T-helper 22 cell (primary cell): ENCODE data around the gene EFHD1.
"Not testable (repeated sequence)": the region's sequence is repeated elsewhere in the genome, so short reads cannot be mapped to it uniquely, and the experiment has no call there.

Experiments used
- DNase-seq: peaks from one replicate; pipeline ENCODE4 v3.0.0-alpha.2; 2020; ENCODE audit warnings: low read depth

Gene EFHD1

DNA sequence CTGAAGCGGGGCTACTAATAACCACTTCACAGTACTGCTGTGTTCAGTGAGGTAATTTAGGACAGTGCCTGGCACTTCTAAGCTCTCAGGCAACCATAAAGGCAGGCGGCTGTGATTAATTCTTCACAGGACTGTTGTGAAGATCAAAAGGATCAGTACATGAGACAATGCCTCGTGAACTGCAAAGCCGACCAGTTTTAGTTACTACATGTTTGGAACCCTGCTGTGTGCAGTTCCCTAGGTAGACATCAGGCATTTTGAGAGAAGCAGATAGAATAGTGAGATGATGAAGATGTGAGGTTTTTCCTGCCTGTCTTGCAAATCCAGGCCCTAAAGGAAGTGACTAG lies 19.1 kb downstream of the EFHD1 start:
- DNase-seq = no peak

DNA sequence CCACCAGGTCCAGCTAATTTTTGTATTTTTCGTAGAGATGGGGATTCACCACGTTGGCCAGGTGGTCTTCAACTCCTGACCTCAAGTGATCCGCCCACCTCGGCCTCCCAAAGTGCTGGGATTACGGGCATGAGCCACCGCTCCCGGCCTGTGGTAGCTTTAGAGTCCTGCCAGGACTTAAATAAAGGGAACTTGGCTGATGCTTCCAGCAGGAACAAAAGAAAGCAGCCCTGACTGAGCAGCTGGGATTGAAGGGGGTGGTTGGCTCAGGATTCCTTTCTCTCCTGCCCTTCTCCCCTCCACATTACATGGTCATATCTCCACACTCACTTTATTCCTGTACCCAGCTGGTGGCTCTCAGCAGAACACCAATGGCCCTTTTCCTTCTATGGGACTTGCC lies 20.0 kb downstream of the EFHD1 start:
- DNase-seq = no peak

DNA sequence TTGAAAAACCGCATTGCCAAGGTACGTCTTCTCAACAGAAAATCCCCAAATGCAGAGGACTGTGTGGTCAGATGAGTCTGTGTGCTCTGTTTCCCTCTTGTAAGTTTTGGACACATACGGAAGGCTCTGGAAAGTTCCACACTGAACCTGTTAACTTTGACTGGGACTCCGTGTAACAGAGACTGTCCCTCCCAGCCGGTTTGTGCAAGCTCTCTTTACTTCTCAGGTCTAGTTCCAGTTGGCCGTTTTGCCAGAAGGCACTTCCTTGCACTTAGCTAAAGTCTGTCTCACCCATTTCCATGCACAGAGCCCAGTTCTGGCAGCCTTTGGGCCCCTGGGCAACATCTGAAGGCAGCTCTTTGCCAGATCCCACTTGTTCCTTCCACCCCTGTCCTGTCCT lies 22.0 kb downstream of the EFHD1 start:
- DNase-seq = no peak

DNA sequence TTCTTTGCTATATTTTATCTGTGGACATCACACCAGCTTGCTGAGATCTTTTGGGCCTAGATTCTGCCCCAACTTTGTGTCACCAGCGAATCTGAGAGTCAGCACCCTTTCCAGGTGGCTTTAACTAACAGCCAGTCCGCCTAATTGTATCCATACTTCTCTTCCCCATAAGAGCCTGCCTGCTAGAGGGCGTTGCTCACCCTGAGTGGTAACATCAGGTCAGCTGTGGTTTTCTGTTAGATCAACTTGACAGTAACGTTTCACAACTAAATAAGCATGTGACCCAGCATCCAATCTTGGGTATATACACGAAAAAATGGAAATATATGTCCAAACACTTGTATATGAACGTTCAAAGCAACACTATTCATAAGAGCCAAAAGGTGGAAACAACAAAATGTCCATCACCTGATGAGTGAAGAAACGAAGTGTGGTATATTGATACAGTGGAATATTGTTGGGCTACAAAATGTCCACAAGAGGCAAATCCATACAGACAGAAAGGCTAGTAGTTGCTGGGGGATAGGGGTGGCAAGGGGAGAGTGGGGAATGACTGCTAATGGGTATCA lies 24.9 kb downstream of the EFHD1 start:
- DNase-seq = no peak

DNA sequence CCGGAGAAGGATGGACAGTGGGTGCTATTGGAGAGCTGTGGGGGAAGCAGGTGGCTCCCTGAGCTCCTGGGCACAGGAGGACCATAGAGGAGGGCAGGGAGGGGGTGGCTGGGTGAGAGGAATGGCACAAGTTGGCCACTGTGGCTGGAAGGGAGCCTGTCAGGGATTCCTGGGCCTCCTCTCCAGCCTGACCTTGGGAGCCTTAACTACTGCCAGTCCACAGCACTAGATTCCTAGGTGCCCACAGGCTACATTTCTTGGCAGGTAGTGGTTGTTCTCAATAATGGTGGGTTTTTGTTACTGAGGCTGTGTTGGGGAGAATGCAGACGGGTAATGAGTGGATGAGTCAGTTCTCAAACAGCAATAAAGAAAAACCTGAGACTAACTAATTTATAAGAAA lies 26.0 kb downstream of the EFHD1 start:
- no peak for DNase-seq

DNA sequence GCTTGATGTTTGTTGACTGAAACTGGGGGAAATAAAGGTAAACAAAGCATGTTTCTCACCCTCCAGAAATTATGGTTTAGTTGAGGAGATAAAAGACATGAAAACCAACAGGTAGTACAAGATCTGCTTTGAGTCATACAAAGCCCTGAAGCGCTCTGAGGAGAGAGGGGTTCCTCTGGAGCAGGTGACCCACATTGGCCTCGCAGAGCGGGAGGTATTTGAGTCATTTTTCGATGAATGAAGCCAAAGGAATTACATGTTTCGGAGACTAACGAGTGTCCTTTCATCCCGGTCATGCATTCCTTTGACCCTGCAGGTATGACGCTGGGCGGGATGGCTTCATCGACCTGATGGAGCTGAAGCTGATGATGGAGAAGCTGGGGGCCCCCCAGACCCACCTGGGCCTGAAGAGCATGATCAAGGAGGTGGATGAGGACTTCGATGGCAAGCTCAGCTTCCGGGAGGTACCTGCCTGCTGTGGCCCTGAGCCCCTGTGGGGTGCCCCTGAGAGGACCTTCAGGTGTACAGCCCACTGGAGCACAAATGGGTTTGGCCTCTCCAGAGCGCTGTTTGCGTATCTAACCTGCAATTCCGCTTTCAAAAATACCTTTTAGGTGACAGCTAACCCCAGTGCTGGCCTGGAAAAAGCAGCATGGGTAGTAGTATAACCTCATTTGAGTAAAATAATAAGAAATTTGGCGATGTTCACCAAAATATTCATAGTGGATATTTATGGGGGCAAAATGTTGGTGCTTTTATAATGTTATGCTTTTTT lies 29.3 kb downstream of the EFHD1 start:
- DNase-seq = no peak

DNA sequence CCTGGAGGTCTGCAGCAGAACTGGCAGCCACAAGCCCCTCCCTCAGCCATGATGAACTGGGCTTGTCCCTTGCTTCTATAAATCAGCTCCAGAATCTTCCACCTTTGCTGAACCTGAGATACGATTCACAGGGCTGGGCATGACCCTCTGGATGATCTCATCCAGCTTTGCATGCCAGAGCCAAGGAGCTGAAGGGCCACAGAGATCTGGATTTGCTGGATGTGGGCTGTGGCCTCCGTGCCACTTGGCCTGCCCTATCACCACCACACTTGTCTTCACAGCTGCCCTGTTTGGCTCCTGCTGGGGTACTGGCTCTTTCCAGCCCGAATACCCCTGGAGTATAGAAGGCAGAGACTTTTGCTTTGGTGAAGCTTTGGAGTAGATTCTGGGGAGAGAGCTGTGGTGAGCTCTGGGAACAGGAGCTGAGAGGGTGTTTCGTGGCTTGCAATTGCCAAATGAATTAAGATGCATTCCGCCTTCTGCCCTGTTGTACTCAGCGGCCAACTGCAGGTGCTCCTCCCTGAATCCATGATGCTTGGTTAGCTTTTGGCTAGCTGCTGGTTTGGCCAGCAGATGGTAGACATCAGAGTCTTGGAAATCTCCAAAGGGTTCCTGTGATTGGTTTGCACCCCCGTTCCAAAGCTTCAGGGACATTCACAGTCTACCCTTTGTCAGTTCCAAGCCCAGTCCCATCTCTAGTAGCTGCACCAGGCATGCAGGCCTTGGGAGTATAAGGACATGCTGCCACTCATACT lies 32.8 kb downstream of the EFHD1 start:
- DNase-seq = no peak

DNA sequence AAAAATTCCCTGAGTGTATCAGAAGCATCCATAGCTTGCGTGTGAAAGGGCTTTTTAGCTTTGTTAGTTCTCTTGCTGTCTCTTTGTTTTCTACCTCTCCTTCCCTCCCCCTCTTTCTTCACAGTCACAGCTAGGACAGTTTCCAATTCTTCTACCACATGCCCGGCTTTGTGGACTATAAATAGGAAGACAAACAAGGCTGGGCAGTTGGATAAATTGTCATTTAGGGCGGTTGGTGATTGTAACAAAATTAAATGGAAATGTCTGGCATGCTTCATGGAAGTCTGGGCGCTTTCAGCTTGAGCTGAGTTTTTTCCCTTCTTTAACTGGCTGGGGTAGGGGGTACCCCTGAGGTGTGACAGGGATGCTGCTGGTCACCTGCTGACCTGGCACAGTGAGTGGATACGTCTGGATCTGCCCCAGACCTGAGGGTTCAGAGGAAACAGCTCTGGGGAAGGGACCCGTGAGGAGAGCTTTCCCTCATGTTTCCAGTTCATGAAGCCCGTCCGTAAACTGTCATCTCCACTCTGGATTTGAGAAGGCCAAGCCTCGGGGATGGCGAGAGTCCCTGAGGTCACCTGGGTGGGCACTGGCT lies 34.7 kb downstream of the EFHD1 start:
- DNase-seq = no peak

DNA sequence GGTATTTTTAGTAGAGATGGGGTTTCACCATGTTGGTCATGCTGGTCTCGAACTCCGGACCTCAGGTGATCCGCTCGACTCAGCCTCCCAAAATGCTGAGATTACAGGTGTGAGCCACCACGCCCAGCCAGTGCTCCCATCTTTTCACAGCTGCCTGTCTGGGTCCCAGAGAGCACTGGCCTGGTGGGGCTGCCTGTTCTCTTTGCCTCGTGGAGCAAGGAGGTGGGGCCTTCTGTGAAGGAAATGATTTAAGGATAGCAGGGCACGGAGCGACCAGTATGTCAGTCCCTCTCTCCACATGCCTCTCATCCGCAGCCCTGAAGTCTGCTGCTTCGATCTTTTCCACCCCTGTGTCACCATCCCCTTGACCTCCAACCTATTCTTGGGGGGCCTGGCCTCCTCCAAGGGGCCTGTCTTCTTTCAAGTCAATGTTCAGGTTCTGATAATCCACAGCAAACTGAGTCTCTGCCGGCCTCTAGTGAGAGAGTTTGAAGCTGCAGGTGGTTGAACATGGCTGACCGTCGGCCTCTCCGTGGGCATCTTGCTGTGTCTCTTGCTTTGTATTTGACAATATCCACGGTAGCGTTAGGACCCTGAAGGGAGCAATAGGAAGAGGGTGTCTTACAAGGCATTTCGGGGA lies 35.5 kb downstream of the EFHD1 start:
- no peak for DNase-seq

DNA sequence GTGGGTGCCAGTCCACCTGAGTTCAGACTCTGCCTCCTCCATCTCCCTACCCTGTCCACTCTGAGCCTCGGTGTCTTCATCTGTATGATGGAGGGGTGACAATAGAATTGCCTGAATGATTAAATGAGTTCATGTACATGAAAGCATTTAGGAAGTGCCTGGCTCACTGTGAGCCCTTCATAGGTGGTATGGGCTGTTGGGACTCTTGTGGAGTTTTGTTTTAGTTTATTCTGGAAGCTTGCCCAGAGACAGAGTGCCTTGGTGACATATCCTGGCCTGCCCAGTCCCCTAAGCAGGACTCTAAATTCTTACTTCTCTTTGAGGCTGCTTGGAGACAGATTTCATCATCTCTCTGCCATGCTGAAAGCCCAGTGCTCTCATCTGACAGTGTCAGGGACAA lies 39.2 kb downstream of the EFHD1 start:
- DNase-seq = no peak

DNA sequence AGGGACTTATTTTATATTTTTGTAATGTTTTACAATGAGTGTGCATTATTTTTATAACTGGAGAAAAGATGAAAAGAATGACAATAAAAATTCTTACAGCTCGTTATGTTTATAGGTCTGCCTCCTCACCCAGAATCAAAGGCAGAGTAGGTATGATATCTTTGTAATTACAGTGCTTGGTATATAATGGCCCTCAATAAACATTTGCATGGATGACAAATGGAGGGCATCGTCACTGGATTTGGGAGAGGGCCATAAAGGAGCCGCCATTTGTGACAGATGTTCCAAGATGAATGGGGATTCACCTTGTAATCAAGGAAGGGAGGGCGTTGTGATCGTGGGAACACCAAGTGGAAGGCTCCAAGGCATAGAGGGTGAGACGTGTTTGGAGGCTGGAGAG lies 41.1 kb downstream of the EFHD1 start:
- no peak for DNase-seq

DNA sequence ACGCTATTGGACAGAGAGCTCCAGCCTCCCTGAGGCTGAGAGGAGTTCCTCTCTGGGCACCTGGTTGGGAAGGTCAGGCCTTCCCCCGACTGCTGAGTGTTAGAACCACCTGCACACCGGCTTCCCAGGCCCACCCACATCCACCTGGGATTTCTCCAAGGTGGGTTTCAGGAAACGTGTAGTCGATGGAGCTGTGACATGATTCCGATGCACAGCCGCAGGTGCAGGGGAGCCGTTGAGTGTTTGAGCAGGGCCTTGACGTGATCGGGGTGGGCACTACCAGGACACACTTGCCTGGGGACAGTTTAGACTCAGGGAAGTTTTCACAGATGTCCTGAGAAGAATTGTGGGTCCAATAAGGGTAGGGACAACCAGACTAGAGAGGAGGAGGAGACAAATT lies 42.0 kb downstream of the EFHD1 start:
- no peak for DNase-seq

DNA sequence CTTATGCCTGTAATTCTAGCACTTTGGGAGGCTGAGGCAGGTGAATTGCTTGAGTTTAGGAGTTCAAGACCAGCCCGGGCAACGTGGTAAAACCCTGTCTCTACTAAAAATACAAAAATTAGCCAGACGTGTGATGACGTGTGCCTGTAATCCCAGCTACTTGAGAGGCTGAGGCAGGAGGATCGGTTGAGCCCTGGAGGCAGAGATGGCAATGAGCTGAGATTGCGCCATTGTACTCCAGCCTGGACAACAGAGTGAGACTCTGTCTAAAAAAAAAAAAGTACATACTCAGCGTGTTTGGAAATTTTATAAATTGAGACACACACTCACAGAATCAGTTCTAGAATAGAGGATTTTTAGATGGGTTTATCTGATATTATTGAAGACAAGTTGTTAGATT lies 46.6 kb downstream of the EFHD1 start:
- DNase-seq = no peak

DNA sequence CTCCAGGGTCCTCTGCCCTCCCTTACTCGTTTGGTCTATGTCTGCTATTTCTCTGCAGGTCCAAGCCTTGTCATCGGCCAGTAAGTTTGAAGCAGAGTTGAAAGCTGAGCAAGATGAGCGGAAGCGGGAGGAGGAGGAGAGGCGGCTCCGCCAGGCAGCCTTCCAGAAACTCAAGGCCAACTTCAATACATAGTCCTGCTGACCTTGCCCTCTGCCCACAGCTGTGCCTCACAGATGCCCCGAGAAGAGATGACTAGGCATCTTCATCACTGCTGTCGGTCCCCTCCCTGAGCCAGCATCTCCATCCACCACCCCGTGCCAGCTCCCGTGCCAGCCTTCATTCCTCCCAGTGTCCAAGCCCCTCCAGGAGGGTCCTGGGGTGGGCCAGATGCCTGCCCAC lies 48.1 kb downstream of the EFHD1 start:
- no peak for DNase-seq

DNA sequence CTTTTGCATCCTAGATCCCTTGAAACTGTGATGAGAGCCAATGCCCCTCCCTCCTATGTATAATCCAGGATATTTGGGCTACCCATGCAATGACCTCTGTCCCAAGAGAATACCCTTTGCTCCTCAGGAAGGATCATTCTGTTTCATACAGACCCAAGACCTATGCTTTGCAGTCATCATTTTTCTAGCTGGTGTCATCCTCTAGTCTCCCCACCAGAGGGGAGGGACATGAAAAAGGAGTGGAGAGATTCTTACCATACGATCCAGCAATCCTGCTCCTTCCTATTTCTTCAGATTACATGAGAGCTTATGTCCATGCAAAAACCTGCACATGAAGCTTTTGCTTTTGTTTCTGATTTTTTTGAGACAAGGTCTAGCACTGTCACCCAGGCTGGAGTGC lies 50.0 kb downstream of the EFHD1 start:
- DNase-seq = no peak

DNA sequence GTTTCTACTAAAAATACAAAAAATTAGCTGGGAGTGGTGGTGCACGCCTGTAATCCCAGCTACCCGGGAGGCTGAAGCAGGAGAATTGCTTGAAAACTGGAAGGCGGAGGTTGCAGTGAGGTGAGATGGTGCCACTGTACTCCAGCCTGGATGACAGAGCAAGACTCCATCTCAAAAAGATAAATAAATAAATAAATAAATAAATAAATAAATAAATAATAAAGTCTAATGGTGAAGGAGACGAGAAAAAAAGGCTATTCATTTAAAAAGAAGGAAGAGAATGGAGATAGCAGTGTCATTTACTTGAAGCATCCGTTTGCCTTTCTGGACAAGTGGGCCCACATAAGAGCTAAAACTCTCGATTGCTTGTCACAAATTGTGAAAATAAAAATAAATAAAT lies 52.0 kb downstream of the EFHD1 start:
- not testable (repeated sequence) for DNase-seq

DNA sequence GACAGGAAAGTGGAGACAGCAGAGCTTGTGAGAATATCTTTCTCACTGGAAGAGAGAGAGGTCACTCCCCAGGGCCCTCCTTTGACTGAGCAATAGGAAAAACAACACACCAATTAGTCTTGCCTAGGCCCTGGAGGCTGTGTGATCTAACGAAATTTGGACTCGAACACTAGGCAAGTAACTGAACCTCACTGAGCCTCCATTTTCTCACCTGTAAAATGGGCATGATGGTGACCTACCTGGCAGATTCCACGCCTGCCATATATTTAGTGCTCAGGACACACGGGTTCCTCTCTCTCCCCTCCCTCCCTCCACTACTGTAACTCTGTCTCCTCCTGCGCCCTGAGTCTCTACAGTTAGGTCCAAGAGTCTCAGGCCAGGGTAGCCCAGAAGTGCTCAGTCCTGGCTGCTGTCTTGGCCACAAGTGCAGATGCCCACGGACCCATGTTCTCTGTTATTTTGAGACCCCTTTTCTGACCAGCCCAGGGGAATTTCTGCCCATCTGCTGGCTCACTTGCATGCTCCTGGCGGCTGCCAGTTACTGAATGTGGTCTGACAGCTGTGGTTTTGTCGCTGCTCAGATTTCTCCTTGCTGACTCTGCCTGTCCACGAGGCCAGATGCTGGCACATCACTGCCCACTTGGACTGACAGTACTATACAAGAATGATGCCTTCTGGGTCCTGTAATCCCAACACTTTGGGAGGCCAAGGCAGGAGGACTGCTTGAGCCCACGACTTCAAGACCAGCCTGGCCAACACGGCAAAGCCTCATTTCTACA lies 54.2 kb downstream of the EFHD1 start:
- no peak for DNase-seq

DNA sequence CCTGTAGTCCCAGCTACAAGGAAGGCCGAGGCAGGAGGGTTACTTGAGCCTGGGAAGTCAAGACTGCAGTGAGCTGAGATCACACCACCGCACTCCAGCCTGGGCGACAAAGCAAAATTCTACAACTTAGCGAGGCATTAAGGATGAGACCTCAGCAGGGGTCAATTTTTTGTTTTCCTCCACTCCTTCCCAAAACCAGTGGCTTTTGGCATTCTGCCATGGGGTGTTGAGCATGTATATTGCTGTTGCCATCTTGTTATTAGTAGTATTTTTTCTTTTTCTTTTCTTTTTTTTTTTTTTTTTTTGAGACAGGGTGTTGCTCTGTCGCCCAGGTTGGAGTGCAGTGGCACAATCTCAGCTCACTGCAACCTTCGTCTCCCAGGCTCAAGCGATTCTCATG lies 54.8 kb downstream of the EFHD1 start:
- DNase-seq = no peak

DNA sequence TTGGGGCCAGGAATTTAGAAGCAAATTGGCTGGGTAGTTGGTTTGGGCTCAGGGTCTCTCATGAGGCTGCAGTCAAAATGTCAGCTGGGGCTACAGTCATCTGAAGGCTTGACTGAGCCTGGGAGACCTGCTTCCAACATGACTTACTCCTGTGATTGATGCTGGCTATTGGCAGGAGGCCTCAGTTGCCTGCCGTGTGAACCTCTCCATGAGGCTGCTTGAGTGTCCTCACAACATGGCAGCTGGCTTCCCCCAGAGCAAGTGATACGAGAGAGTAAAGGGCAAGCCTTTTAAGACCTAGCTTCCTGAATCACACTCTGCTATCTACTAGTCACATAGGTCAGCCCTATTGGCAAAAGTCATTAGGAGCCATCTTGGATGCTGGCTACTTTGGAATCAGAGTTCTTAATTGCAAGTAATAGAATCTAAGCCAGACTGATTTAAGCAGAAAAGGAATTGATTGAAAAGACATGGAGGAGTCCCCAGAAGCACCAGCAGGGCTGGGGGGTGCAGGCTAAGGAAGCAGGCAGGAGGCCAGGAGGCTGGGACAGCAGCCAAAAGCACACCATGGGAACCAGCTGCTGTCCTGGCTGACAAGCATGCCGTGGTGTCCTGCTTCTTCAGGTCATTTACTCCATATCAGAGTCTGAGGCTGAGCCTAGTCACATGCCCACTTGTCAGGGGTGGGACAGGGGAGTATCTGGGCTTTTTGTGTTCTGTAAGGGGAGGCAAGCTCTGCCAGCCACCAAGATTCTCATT lies 55.9 kb downstream of the EFHD1 start:
- DNase-seq = no peak

DNA sequence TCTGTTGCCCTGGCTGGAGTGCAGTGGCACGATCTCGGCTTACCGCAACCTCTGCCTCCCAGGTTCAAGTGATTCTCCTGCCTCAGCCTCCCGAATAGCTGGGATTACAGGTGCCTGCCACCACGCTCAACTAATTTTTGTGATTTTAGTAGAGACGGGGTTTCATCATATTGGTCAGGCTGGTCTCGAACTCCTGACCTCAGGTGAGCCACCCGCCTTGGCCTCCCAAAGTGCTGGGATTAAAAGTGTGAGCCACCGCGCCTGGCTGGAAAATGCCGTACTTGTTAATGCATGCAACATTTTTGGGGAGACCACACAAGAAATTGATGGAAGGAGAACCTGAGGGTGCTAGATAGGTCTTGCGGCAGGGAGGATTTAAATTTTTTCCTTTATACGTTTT lies 57.7 kb downstream of the EFHD1 start:
- not testable (repeated sequence) for DNase-seq

DNA sequence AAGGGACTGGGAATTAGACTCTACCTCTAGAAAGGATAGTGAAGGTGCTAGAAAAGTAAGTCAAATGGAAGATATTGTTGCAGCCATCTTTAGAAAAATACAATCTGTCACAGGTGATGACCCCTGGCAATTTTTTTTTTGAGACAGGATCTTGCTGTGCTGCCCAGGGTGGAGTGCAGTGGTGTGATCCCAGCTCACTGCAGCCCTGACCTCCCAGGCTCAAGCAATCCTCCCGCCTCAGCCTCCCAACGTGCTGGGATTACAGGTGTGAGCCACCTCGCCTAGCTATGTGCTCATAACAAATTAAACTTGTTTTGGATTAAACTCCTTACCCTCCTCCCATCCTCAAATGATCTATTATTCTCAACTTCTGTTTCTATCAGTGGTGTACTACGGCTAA lies 59.9 kb downstream of the EFHD1 start:
- DNase-seq = no peak
